ENCODE data around the gene ZG16B.

The ZG16B gene, protein sequence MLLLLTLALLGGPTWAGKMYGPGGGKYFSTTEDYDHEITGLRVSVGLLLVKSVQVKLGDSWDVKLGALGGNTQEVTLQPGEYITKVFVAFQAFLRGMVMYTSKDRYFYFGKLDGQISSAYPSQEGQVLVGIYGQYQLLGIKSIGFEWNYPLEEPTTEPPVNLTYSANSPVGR

DNA sequence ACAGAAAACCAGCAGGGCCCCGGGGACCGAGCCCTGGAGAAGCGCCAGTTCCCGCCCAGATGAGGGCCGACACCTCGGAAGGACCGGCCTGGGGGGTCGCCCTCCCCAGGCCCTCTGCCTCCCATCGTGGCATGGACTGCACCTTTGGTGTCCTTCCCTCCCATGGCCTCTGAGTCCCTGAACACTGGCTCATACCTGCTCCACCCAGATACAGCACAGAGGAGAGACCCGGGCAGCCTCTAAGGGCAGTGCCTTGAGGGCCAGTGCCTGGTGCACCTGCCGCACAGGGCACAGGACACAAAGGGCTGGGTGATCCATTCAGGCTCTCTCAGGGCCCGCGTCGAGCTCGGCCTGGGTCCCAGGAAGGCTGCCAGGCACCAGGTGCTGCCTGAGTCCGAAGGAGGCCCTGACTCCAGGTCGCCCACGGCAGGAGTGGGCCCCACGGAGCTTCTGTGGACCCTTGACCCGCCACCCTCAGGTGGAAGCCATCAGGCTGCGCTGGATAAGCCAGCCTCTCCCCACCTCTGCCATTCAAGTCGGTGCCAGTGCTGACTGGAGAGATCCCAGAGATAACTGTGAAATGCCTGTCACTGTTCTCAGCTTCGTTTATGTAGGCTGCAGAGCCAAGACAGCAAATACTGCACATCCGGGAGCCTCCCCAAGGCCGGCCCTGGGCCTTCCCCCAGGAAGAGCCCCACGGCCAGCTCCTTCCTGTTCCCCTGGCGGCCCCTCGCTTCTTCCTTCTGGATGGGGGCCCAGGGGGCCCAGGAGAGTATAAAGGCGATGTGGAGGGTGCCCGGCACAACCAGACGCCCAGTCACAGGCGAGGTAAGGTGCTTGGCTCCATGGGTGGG is at the start of gene ZG16B:
ZG16B (plus strand) TSS at position 803 of the 854 bp plus-strand sequence. CDS start 139 bp downstream, outside the sequence.
- DNase-seq: no peak

DNA sequence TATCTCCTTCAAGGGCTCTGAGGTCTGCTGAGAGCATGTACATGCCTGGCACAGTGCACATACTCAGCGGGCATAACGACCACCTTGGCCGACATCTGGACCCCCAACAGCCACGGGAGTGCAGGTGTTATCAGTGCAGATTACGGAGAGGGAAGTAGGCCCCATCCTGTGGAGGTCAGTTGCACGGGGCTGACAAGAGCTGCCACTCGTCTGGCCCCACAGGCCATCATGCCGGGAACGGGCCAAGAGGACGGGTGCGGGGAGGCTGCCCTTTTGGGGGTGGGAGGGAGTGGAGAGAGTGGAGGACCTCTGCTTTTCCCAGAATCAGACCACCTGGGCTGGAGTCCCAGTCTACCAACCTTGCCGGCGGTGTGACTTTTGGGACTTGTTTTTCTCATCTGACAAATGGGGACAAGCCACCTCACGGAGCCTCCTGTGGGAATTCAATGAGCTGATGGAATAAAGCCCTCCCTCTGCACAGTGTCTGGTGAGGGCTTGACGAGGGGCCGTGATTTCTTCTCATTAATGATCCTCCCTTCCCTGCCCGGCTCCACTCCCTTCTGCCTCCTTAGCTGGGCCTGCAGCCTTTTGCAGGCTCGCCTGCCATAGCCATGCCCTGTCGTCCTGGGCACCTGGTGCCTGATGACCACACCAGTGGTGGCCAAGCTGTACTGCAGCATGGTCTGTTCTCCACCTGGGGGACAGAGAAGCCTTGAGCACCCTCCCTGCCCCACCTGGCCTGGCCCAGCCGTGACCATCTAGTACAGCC is 47.3 kb upstream of the ZG16B start:
- no peak for DNase-seq

DNA sequence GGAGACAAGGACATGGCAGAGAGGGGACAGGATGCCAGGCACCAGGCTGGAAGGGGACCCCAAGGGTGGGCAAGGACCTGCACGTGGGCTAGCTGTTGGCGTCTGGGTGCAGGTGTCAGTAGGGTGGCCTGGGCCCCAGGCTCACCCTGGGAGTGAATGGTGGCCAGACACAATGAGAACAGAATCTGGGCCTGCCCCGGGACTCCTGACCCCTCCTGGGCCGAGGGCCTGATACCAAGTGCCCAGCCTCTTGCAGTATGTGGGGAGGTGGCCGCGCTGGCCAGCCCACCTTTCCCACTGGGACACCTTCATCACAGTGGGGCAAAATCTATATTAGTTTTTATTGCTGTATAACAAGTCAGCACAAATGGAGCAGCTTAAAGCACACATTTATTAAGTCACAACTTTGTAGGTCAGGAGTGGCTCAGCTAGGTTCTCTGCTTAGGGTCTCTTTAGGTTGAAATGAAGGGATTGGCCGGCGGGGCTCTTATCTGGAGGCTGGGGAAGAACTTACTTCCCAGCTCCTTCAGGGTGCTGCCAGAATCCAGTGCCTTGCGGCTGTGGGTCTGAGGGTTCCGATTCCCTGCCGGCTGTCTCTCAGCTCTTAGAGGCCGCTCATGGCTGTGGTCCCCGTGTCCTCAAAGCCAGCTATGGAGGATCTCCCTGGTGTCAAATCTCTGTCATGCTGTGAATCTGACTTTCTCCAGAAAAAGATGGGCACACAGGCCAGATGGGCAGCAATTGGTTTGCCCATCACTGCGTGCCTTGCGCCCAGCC is 46.3 kb upstream of the ZG16B start:
- DNase-seq: no peak

DNA sequence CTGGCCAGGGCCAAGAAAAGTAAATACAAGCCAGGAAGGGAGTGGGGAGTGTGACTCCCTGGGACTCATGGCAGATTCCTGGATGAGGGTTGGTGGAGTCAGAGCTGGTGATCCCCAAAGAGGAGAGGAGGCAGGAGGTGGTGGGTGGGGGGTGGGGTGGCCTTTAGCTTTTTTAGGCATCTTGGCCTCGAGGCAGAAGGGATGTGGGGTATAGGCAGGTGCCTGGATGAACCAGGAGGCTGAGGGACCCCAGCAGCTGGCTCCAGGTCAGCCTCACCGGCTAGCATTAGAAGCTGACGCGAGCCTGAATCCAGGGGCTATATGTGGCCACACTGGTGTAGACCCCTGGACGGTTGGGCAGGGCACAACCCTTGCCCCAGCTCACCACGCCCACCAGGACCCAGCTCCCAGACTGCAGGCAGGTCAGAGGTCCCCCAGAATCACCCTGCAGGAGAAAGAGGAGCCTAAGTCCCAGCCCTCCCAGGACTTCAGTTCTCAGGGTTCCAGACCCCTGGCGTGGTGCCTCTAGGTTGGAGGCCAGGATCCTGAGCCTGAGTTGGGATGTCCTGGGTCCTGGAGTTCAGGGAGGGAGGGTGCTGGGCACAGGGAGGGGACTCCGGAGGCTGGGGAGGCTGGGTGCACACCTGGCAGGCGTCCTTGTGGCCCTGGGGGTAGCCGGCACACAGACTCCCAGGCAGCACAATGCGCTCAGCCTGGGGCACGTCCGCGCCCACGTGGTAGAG is 45.6 kb upstream of the ZG16B start:
- DNase-seq: no peak

DNA sequence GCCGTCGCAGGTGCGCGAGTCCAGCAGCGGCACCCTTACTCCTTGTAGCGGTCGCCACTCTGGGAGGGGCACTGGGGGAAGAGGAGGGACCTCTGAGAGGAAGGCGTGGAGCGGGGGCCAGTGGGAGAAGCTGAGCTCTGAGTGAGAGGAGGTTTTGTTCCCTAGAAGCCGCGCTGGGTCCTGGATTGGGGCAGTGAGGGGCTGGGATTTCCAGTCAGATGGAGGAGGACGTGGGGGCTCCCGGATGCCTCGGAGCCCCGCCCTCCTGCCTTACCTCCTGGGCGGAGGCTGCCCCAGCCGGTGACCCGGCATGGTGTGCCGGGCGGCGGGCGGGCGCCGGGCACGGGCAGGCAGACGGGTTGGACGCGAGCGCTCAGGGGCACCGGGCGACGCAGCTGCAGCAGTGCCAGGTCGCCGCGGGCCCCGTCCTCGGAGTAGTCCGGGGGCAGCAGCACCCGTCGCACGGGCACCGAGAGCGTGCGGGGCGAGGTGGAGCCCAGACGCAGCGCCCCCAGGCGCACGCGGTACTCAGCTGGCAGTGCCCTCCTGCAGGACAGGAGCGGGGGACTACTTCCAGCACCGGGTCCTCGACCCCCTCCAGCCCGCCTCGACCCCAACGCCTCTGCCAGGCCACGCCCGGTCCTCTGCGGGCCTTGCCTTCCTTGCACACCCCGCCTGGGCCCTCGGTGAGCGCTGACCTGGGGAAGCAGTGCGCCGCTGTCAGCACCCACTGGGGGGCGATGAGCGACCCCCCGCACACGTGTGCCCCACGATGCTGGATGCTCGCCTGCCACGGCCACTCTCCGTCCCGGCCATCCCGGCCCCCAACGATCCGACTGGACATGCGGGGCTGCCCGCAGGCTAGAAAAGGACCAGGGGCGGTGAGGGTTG is 44.8 kb upstream of the ZG16B start:
- no peak for DNase-seq

DNA sequence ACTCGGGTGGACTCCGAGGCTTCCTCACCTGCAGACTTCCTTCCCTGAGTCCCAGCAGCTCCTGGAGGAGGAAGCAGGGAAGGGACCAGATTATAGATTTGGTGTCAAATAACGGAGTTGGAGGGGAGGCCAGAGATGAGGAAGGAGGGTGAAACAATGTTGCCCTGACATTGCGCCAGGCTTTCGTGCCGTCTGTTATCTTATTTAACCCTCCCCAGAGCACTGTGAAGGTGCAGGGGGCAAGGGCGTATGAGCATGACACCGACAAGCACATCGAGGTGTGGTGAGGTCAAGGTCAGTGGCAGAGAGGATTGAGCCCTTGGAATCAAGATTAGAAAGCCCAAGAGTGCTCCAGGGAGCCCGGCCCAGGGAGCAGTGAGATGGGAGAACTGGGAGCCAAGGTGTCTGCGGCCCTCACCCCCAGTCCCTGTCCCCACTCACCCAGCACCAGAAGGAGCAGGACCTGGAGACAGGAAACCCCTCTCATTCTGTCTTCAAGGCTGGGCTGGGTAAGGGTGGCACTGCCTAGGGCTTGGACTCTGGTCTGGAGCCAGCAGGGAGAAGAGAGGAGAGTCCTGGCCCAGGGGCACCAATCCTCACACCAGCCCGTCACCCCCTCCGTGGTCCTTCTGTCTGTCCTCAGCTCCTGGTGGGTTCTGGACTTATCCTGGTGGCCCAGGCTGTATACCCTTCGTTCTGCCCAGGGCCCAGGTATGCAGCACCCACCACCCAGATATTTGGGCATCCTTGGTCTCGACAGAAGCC is 43.9 kb upstream of the ZG16B start:
- no peak for DNase-seq

DNA sequence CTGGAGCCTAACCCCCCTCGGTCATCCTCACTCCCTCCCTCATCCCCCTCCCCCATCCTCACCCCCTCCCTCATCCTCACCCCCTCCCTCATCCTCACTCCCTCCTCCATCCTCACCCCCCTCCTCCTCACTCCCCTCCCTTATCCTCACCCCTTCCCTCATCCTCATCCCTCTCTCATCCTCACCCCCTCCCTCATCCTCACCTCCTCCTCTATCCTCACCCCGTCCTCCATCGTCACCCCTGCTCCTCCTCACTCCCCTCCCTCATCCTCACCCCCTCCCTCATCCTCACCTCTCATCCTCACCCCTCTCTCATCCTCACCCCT is 43.3 kb upstream of the ZG16B start:
- DNase-seq: no peak

DNA sequence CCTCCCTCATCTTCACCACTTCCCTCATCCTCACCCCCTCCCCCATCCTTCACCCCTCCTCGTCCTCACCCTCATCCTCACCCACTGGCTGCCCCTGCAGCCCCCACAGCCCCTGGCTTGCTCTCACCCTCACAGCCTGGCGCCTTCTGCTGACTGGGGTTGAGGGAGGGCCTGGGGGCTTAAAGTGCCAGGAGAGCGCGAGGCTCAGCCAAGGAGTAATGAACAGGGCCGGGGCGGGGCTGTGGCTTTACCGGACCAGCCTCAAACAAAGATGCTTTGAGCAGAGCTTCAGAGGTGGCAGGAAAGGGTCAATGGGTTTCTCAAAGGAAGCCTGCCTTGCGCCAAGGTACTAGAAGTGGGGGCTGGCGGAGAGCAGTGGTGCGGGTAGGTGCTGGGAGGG is 42.7 kb upstream of the ZG16B start, which contains the start of gene PRSS33:
PRSS33 (minus strand) TSS at position 155 of the 400 bp plus-strand sequence. CDS start 1,013 bp downstream, outside the sequence.
- DNase-seq: no peak

DNA sequence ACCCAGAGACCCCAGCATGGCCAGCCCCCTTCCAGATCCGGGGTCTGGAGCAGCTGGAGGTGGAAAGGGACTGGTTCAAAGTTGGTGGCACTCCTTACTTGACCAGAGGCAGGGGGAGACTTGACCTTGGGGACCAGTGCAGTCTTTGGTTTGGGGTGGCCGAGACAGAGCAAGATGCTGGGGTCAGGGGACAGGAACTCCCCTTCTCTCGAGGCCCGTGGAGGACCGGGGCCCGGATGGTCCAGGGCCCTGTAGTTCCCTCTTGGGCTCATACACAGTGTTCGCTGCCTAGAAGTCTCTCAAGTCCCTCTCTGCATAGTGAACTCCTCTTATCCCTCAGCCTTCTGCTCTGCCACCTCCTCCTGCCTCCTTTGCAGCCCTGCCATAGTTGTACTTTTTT is 42.1 kb upstream of the ZG16B start:
- no peak for DNase-seq

DNA sequence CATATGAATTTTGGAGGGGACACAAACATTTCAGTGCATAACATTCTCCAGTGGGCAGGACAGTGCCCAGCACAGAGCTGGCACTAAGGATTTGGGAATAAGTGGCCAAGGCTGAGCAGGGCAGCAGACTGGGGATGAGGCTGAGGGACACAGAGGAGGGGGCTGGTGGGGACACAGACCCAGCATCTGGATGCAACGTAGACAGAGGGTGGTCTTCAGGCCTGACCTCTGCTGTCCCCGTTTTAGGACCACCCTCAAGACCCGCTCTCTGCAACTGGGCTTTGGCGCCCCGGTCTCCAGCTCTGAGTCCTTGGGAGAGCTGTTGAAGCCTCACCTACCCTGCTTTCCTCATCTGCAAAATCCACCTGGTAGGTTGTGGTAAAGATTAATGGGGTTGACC is 39.5 kb upstream of the ZG16B start:
- no peak for DNase-seq

DNA sequence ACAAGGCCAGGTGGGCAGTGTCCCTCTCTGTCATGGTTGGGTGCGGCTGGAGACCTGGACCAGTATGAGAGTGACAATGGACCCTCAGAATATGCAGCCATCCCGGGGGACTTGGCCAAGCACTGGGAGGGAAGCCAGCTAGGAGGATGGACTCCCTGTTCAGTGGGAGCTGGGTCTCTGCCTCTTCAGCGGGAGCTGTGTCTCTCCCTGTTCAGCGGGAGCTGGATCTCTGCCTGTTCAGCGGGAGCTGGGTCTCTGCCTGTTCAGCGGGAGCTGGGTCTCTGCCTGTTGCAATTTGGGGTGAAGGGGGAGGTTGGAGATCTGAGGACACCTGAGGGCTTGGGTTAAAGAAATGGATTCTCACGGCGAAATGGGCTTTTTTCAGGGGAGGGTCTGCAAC is 38.9 kb upstream of the ZG16B start:
- DNase-seq: no peak

DNA sequence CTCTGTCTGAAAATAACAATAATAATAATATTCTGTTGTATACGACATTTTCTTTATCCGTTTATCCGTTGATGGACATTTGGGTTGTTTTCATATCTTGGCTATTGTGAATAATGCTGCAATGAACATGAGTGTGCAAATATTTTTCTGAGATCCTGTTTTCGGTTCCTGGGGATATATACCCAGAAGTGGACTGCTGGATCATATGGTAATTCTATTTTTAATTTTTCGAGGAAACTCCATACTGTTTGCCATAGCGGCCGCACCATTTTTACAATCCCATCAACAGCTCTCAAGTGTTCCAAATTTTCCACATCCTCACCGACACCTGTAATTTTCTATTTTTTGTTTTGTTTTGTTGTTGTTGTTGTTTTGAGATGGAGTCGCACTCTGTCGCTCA is 37.2 kb upstream of the ZG16B start:
- DNase-seq: no peak

DNA sequence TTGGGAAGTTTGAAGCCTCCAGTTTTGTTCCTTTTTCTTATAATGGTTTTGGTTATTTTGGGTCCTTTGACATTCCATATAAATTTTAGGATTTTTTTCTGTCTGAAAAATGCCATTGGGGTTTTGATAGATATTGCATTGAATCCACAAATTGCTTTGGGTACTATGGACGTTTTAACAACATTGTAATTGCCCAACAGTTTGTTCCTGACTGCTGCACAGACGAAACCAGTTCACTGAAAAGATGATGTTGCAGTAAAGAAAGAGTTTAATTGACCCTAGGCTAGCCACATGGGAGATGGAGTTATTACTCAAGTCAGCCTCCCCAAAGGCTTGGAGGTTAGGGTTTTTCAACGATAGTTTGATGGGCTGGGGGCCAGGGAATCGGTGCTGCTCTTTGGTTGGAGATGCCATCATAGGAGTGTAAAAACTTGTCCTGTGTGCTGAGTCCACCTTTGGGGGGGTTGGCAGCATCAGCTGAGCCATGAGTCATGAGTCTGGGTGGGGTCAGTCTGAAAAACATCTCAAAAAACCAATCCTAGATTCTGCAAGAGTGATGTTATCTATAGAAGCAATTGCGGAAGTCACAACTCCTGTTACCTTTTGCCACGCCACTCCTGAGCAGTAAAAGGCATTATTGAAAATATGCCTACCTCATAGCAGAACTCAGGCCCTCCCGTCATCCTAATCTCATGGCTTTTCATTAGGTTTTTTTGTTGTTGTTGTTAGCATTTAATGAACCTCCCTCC is 34.5 kb upstream of the ZG16B start:
- DNase-seq: no peak

DNA sequence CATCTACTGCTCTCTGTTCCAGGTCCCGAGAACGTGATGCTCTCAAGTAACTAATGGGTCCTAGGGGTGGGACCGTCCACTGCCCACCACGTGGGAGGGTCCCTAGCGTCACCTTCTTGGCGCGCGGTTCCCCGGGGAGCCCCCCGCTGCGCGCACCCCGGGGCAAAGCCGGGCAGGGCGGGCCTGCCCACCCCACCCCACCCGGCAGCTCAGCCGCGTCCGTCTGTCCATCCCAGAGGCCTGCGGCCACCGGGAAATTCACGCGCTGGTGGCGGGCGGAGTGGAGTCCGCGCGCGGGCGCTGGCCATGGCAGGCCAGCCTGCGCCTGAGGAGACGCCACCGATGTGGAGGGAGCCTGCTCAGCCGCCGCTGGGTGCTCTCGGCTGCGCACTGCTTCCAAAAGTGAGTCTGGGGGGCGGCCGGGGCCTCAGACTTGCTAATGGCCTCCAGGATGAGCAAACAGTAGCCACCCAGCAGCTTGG is 31.3 kb upstream of the ZG16B start:
- DNase-seq: no peak

DNA sequence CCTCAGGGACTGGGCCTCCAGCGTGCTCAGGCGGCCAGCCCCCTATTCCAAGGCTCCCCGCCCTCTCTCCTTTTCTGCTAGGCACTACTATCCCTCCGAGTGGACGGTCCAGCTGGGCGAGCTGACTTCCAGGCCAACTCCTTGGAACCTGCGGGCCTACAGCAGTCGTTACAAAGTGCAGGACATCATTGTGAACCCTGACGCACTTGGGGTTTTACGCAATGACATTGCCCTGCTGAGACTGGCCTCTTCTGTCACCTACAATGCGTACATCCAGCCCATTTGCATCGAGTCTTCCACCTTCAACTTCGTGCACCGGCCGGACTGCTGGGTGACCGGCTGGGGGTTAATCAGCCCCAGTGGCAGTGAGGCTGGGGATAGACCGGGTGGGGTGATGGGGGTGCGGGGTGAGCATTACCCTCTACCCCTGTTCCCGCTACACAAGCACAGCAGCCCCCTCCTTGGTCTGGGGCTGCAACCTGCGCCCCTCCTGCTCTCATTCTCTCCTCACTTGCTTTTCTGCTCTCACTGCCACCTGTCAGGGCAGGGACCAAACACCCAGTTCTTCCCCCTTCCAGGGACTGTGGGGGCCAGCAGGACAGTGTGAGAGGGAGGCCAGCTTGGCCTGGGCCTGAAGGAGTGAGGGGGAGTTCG is 30.8 kb upstream of the ZG16B start:
- DNase-seq: no peak

DNA sequence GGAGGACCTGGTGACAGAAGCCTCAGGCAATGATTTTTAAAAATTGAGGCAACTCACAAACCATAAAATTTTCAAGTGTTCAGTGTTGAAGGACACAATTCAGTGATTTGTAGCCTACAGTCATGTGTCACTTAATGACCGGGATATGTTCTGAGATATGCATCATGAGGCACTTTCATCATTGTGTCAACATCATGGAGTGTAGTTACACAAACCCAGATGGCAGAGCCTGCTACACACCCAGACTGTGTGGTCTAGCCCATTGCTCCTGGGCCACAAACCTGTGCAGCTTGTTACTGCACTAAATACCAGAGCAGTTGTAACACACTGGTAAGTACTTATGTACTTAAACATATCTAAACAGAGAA is 30.3 kb upstream of the ZG16B start:
- DNase-seq: no peak

DNA sequence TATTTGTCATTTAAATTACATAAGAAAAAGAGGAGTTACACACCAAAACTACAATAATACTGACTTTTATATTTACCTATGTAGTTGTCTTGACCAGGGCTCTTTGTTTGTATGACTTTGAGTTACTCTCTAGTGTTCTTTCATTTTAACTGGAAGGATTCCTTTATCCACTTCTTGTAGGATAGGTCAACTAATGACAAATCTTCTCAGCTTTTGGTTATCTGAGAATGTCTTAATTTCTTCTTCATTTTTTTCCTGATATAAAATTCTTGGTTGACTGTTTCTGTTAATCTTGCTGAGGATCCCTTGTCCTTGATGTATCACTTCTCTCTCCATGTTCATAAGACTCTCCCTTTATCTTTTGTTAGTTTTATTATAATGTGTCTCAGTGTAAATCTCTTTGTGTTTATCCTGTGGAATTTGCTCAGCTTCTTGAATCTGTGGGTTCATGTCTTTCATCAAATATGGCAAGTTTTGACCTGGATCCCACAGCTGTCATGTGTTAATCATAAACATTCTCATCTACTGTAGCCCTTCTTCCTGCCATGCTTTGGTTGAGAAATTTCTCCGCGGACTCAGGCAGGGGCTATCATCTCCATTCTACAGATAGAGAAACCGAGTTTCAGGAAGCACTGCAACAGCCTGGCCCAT is 26.4 kb upstream of the ZG16B start:
- no peak for DNase-seq
